ENCODE data around the gene MRPS30. TPM values are rescaled to one million over a fixed set of nuclear protein-coding genes. Genes with fewer than 3 reads are reported as not detected.

The MRPS30 gene
- total and polyA plus RNA-seq, 8 donors: 36.3 to 64.7 (median 56.9) TPM

GRCh38 chr5:44845777-44846176, 37.0 kb downstream of the MRPS30 start:
- Histone ChIP-seq H3K36me3 (no peaks in the 10 kb centered on the region), H3K27ac (no peak overlapping the region), H3K4me1 (no peaks in the 10 kb centered on the region), H3K4me3 (no peak overlapping the region), H3K9me3 (no peaks in the 10 kb centered on the region), H3K27me3 (no peaks in the 10 kb centered on the region)
- no peak for TF ChIP-seq CTCF (IDR thresholded peaks at IDR 0.05)
- intact Hi-C loops (cut with DNase I): no loop called here
- DNase-seq (no peak), ATAC-seq (no peak)

DNA sequence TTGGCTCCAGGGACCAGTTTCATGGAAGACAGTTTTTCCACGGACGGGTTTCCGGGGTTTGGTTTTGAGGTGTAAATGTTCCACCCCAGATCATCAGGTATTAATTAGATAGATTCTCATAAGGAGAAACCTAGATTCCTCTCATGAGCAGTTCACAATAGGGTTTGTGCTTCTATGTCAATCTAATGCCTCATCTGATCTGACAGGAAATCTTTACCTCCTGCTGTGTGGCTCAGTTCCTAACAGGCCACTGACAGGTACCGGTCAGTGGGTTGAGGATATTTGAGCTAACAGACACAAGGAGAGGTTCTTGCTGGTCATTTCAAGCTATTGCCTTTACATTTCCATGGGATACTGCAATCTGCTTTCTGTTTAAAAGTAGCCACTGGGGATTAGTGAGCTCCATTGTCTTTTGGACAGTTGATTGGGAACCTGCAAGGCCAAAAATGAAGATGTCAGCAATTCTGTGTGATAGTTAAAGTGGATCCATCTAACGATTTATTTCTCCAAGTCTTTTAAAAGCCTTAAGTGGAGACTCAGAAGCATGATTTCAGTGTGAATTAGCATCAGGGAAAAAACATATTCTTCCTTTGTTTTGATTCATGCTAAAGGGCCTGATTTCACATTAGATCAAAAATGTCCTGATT, 38.6 kb downstream of the MRPS30 start:
- no peak for DNase-seq
- ATAC-seq: no peak
- intact Hi-C loops (cut with DNase I): no loop called here
- H3K4me1 ChIP-seq: no peaks in the 10 kb centered on the region
- no peak for TF ChIP-seq CTCF (IDR thresholded peaks at IDR 0.05)
- H3K4me3 ChIP-seq: no peak overlapping the region
- H3K27me3 ChIP-seq: no peaks in the 10 kb centered on the region
- no peaks in the 10 kb centered on the region for H3K9me3 ChIP-seq
- H3K27ac ChIP-seq: no peak overlapping the region
- no peaks in the 10 kb centered on the region for H3K36me3 ChIP-seq

DNA sequence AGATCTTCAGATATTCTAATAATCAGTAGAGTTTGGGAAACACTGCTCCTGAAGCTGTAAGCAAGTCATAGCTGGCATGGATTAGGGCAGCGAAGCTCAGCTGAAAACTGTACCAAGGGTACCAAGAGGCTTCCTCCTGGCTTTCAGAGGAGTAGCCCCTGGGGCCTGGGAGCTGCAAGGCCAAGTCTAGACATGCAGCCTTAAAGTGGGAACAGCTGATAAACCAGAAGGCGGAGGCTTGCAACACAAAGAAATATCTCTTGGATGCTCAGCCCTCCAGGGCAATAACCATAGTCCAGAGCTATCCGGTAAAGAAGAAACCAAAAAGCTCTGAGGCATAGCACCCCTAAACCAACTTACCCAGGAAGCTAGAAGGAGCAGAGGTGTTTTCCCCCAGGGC, 51.5 kb downstream of the MRPS30 start:
- H3K9me3 ChIP-seq: no peaks in the 10 kb centered on the region
- H3K27me3 ChIP-seq: no peaks in the 10 kb centered on the region
- H3K4me3 ChIP-seq: no peak overlapping the region
- no peak overlapping the region for H3K27ac ChIP-seq
- intact Hi-C loops (cut with DNase I): no loop called here
- no peaks in the 10 kb centered on the region for H3K4me1 ChIP-seq
- DNase-seq: no peak
- H3K36me3 ChIP-seq: no peaks in the 10 kb centered on the region
- no peak for TF ChIP-seq CTCF (IDR thresholded peaks at IDR 0.05)
- no peak for ATAC-seq

DNA sequence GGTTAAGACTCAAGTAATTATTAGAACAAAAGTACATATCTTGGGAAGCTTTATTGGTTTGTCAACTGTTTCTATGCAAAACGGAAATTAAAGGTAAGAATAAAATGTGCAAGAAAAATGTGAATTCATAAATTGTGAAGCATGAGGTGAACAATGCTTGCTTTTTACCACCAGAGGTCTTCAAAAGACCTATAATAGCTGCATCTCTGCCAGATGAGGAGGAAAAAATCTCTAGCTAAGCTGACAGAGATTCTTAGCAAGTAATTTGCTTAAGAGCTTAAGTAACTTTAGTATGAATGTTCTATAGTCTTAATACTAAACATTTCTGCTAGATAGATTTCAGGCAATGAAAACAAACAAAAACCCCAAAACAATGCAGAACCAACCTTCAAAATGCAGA, 54.1 kb downstream of the MRPS30 start:
- ATAC-seq: no peak

More for the DNA sequence above, 54.1 kb downstream of the MRPS30 start:
- H3K4me1 ChIP-seq: no peaks in the 10 kb centered on the region
- DNase-seq: peak in 1 of 4 donors; percentile 13
- TF ChIP-seq CTCF (IDR thresholded peaks at IDR 0.05): no peak
- H3K27me3 ChIP-seq: no peaks in the 10 kb centered on the region
- no peak overlapping the region for H3K4me3 ChIP-seq
- H3K9me3 ChIP-seq: no peaks in the 10 kb centered on the region
- no peak overlapping the region for H3K27ac ChIP-seq
- intact Hi-C loops (cut with DNase I): no loop called here
- no peaks in the 10 kb centered on the region for H3K36me3 ChIP-seq
